Gastroesophageal sphincter (tissue), 4 donors: ENCODE measurements around the gene CPXM2. TPM values are rescaled to one million over a fixed set of nuclear protein-coding genes. Genes with fewer than 3 reads are reported as not detected.

ENCODE experiments used
- ATAC-seq: fragments of 150-250 bp; one replicate; pipeline ENCODE4 v1.9.1; 2016; ENCODE audit warnings: mild to moderate bottlenecking, moderate library complexity
- H3K27ac ChIP-seq, 4 donors: fragments of 200-600 bp; sonication (generic) in 3 of 4; 1 replicate in 3 of 4; 2 replicates in 1 of 4; pipeline ENCODE4 v1.5.1; 2016 to 2019
- H3K27me3 ChIP-seq: fragments of 200-600 bp; sonication (generic); one replicate; pipeline ENCODE4 v1.5.1; 2019
- H3K36me3 ChIP-seq, 2 donors: fragments of 200-600 bp; sonication (generic); one replicate each; pipeline ENCODE4 v1.5.1; 2019; ENCODE audit warnings: control low read depth in 1 of 2
- H3K4me1 ChIP-seq, 3 donors: fragments of 200-600 bp; sonication (generic); 1 replicate in 2 of 3; 2 replicates in 1 of 3; pipeline ENCODE4 v1.5.1; 2016 to 2019; ENCODE audit warnings: control low read depth in 2 of 3
- H3K4me3 ChIP-seq, 2 donors: fragments of 200-600 bp; sonication (generic); one replicate each; pipeline ENCODE4 v1.5.1; 2019; ENCODE audit warnings: mild to moderate bottlenecking in 1 of 2, moderate library complexity in 1 of 2
- H3K9me3 ChIP-seq, 3 donors: fragments of 200-600 bp; sonication (generic); one replicate each; pipeline ENCODE4 v1.5.1; 2017 to 2019; ENCODE audit warnings: control low read depth in 2 of 3
- CTCF ChIP-seq, 4 experiments: fragments of 200-600 bp in 2 of 4; fragments of 450-650 bp in 2 of 4; sonication (generic) in 1 of 4; IDR thresholded peaks; one replicate each; pipeline ENCODE4 v1.5.1; 2017 to 2019; ENCODE audit warnings: antibody characterized with exemption in 4 of 4, mild to moderate bottlenecking in 2 of 4, moderate library complexity in 2 of 4
- EP300 ChIP-seq: sonication (generic); formaldehyde crosslinking; IDR thresholded peaks from one replicate; pipeline ENCODE4 v1.6.1; 2017; ENCODE audit warnings: antibody characterized with exemption, mild to moderate bottlenecking
- POLR2A ChIP-seq, 2 donors: fragments of 450-650 bp; IDR thresholded peaks; one replicate each; pipeline ENCODE4 v1.6.1; 2017; ENCODE audit warnings: antibody characterized with exemption in 2 of 2, mild to moderate bottlenecking in 2 of 2, moderate library complexity in 1 of 2
- POLR2AphosphoS5 ChIP-seq: sonication (generic); formaldehyde crosslinking; IDR thresholded peaks from one replicate; pipeline ENCODE4 v1.6.1; 2017; ENCODE audit warnings: antibody characterized with exemption
- WGBS, 2 donors: methylation state at CpG; one replicate each; pipeline ENCODE4 v1.1.5; 2018; ENCODE audit warnings: low coverage in 1 of 2; 5-methylcytosine and 5-hydroxymethylcytosine counted together
- total RNA-seq, 4 donors: library from RNA; depleted of rRNA; stranded (reverse); fragments of >200 nt; gene quantifications; one replicate each; pipeline ENCODE4 v1.1.0, GENCODE V29; 2016

CPXM2 gene
- total RNA-seq, 4 donors from 2014 or later = 57.1 to 165 (median 85.1) TPM

GRCh38 chr10:123706236-123706635 lies 185.4 kb downstream of the CPXM2 start:
- Histone ChIP-seq H3K27ac (no peak overlapping the region), H3K4me1 (no peaks in the 10 kb centered on the region), H3K36me3 (peaks cover 0 to 7% of the 10 kb centered on the region in 2 donors), H3K27me3 (no peaks in the 10 kb centered on the region), H3K9me3 (no peaks in the 10 kb centered on the region), H3K4me3 (no peak overlapping the region)
- no peak for ATAC-seq
- 57 to 78% methylated on average over 4 of the region's 4 CpGs for WGBS, 2 donors
- TF ChIP-seq POLR2AphosphoS5 (no peak), POLR2A (IDR thresholded peaks at IDR 0.05) (no peak), EP300 (no peak), CTCF (IDR thresholded peaks at IDR 0.05) (no peak)

GRCh38 chr10:123704812-123705211 lies 186.8 kb downstream of the CPXM2 start:
- H3K4me3 ChIP-seq = no peak overlapping the region
- WGBS, 2 donors = 29 to 35% methylated on average over 2 to 6 of the region's 6 CpGs
- no peak for TF ChIP-seq EP300
- TF ChIP-seq POLR2A (IDR thresholded peaks at IDR 0.05) = no peak
- TF ChIP-seq POLR2AphosphoS5 = no peak
- no peak for TF ChIP-seq CTCF (IDR thresholded peaks at IDR 0.05)
- H3K27ac ChIP-seq = no peak overlapping the region
- no peaks in the 10 kb centered on the region for H3K9me3 ChIP-seq
- H3K4me1 ChIP-seq = no peaks in the 10 kb centered on the region
- no peaks in the 10 kb centered on the region for H3K27me3 ChIP-seq
- no peak for ATAC-seq
- H3K36me3 ChIP-seq = peaks cover 0 to 7% of the 10 kb centered on the region in 2 donors

GRCh38 chr10:123704076-123704475 lies 187.5 kb downstream of the CPXM2 start:
- no peak overlapping the region for H3K27ac ChIP-seq
- H3K27me3 ChIP-seq = no peaks in the 10 kb centered on the region
- H3K4me1 ChIP-seq = no peaks in the 10 kb centered on the region
- ATAC-seq = no peak
- H3K9me3 ChIP-seq = no peaks in the 10 kb centered on the region
- no peak overlapping the region for H3K4me3 ChIP-seq
- TF ChIP-seq POLR2A (IDR thresholded peaks at IDR 0.05) (no peak), POLR2AphosphoS5 (no peak), EP300 (no peak), CTCF (IDR thresholded peaks at IDR 0.05) (no peak)
- H3K36me3 ChIP-seq = peaks cover 0 to 7% of the 10 kb centered on the region in 2 donors
- 87 to 93% methylated on average over 3 to 6 of the region's 8 CpGs for WGBS, 2 donors

DNA sequence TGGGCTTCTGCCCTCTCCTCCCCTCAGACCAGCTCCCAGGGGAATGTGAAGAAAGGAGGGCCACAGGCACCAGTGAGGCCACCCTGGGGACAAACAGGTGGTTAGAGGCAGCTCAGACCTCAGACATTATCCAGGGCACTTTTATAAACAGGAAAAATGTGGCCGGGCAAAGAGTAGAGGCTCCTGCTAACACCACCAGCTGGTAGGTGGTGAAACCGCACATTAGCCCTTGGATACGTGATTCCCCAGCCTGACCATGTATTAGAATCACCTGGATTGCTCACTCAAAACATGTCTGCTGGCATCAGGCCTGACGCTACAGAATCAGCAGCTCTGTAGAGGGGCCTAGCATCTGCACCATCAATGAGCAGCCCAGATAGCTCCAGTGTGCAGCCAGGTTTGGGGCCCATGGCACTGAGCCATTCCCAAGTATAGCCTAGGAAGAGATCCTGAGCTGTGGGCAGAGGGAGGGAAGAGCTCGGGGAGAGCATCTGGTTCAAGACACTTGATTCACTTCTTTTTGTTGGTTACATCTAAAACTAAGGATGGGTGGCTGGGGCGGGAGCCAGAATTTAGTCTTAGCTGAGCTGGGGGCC lies 188.3 kb downstream of the CPXM2 start:
- Histone ChIP-seq H3K4me1 (no peaks in the 10 kb centered on the region), H3K4me3 (no peak overlapping the region), H3K27me3 (no peaks in the 10 kb centered on the region), H3K36me3 (peaks cover 0 to 7% of the 10 kb centered on the region in 2 donors), H3K9me3 (no peaks in the 10 kb centered on the region), H3K27ac (no peak overlapping the region)
- WGBS, 2 donors = 67 to 70% methylated on average over 2 to 6 of the region's 6 CpGs
- no peak for ATAC-seq
- no peak for TF ChIP-seq POLR2A (IDR thresholded peaks at IDR 0.05)
- no peak for TF ChIP-seq POLR2AphosphoS5
- no peak for TF ChIP-seq EP300
- no peak for TF ChIP-seq CTCF (IDR thresholded peaks at IDR 0.05)

Other genes with a start within 250 kb of the CPXM2 start
- gene GPR26, start 225.5 kb downstream of the CPXM2 start, total RNA-seq = under 1 TPM in 1 of 4 donors, not detected in 3; 0.02 TPM
- gene CHST15, start 201.8 kb upstream of the CPXM2 start, total RNA-seq = 10 to 100 TPM; 63.5 to 87.5 (median 74.3) TPM